Prostate gland (tissue), 2 donors: ENCODE results near the gene RYK.

Experiments
- POLR2AphosphoS5 ChIP-seq: sonication (generic); formaldehyde crosslinking; IDR thresholded peaks from one replicate; pipeline ENCODE4 v1.6.1; 2017; ENCODE audit warnings: antibody characterized with exemption
- TF ChIP-seq, protein P1 (sequence below), 4 experiments: fragments of 200-600 bp in 2 of 4; fragments of 450-650 bp in 2 of 4; sonication (generic) in 2 of 4; IDR thresholded peaks; 1 replicate in 3 of 4; 2 replicates in 1 of 4; pipeline ENCODE4 v1.5.1; 2016 to 2019; ENCODE audit warnings: antibody characterized with exemption in 4 of 4, mild to moderate bottlenecking in 2 of 4, moderate library complexity in 2 of 4

DNA sequence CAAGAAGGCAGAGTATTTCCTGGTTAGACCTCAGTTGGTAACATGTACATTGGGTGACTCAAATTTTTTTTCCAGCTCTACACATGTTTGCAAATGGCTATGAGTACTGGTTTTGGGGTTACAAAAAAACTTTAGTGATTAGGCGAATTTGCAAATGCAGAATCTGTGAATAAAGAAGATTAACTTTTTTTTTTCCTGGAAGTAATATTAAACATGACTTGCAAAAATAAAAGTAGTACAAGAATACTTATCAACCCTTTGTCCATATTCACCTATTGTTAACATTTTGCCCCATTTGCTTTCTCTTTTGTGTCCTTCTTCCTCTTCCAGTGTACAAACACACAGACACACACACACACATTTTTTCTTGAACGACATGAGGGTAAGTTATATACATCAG, 47.6 kb upstream of the RYK start:
- no peak for TF ChIP-seq POLR2AphosphoS5
- TF ChIP-seq, protein P1, sequence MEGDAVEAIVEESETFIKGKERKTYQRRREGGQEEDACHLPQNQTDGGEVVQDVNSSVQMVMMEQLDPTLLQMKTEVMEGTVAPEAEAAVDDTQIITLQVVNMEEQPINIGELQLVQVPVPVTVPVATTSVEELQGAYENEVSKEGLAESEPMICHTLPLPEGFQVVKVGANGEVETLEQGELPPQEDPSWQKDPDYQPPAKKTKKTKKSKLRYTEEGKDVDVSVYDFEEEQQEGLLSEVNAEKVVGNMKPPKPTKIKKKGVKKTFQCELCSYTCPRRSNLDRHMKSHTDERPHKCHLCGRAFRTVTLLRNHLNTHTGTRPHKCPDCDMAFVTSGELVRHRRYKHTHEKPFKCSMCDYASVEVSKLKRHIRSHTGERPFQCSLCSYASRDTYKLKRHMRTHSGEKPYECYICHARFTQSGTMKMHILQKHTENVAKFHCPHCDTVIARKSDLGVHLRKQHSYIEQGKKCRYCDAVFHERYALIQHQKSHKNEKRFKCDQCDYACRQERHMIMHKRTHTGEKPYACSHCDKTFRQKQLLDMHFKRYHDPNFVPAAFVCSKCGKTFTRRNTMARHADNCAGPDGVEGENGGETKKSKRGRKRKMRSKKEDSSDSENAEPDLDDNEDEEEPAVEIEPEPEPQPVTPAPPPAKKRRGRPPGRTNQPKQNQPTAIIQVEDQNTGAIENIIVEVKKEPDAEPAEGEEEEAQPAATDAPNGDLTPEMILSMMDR (IDR thresholded peaks at IDR 0.05): no peak
